K562 (cell line): ENCODE data around the gene SLC2A13.

ENCODE experiments used
- ARNT ChIP-seq, 2 experiments: fragments of 450-650 bp; IDR thresholded peaks; 2 replicates each; pipeline ENCODE4 v1.6.1; 2016; ENCODE audit warnings: mild to moderate bottlenecking in 1 of 2
- EZH2 ChIP-seq: IDR thresholded peaks from 2 replicates; pipeline ENCODE4 v1.6.1; 2012; ENCODE audit warnings: low read depth, mild to moderate bottlenecking, inconsistent platforms, low read length, borderline replicate concordance

- TF ChIP-seq EZH2 (no peak), ARNT (IDR thresholded peaks at IDR 0.05) (no peak)
These were observed 275.7 kb downstream of the SLC2A13 start for GRCh38 chr12:39830171-39830570.
